ENCODE results near the gene COMTD1.

GRCh38 chr10:75208181-75208580 lies 27.6 kb downstream of the COMTD1 start:
- TF ChIP-seq, protein P1, sequence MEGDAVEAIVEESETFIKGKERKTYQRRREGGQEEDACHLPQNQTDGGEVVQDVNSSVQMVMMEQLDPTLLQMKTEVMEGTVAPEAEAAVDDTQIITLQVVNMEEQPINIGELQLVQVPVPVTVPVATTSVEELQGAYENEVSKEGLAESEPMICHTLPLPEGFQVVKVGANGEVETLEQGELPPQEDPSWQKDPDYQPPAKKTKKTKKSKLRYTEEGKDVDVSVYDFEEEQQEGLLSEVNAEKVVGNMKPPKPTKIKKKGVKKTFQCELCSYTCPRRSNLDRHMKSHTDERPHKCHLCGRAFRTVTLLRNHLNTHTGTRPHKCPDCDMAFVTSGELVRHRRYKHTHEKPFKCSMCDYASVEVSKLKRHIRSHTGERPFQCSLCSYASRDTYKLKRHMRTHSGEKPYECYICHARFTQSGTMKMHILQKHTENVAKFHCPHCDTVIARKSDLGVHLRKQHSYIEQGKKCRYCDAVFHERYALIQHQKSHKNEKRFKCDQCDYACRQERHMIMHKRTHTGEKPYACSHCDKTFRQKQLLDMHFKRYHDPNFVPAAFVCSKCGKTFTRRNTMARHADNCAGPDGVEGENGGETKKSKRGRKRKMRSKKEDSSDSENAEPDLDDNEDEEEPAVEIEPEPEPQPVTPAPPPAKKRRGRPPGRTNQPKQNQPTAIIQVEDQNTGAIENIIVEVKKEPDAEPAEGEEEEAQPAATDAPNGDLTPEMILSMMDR (IDR thresholded peaks at IDR 0.05; ENCODE audit: control extremely low read depth in 1 of 3, insufficient read depth in 1 of 3, low read depth in 1 of 3, low read length in 3 of 3), result no peak
- no peak for TF ChIP-seq CEBPB (IDR thresholded peaks at IDR 0.05; ENCODE audit: low read depth, low read length)
- TF ChIP-seq EGR1 (IDR thresholded peaks at IDR 0.05; ENCODE audit: borderline replicate concordance, low read depth, low read length), result no peak
- no peak for TF ChIP-seq FOSL1 (IDR thresholded peaks at IDR 0.05; ENCODE audit: insufficient read depth, low read depth, low read length)
- TF ChIP-seq EZH2 (IDR thresholded peaks at IDR 0.05; ENCODE audit: low read depth, low read length, severe bottlenecking), result no peak
- no peak for TF ChIP-seq ZNF274 (IDR thresholded peaks at IDR 0.05; ENCODE audit: borderline replicate concordance, extremely low read depth, low read length)
- TF ChIP-seq SP2 (IDR thresholded peaks at IDR 0.05; ENCODE audit: low read length), result no peak
- no peak for TF ChIP-seq EP300 (IDR thresholded peaks at IDR 0.05; ENCODE audit: borderline replicate concordance in 1 of 2, low read depth in 2 of 2, low read length in 2 of 2)
- TF ChIP-seq POLR2AphosphoS5 (IDR thresholded peaks at IDR 0.05; ENCODE audit: low read depth, low read length), result no peak
- no peak for TF ChIP-seq TAF1 (IDR thresholded peaks at IDR 0.05; ENCODE audit: low read depth, low read length)
- no peak for TF ChIP-seq NRF1 (IDR thresholded peaks at IDR 0.05; ENCODE audit: low read depth, low read length)
- no peak for TF ChIP-seq KDM5A (IDR thresholded peaks at IDR 0.05; ENCODE audit: low read length)
- TF ChIP-seq POLR2A (IDR thresholded peaks at IDR 0.05; ENCODE audit: control extremely low read depth in 1 of 2, low read depth in 2 of 2, low read length in 2 of 2), result no peak
